HG03439 (cell line): Measurements from ENCODE around the gene OTULIN.

Experiments used
- ATAC-seq: cut with Tn5 transposase; IDR thresholded peaks from one replicate; pipeline ENCODE4 v1.9.1; 2021; ENCODE audit warnings: mild to moderate bottlenecking, moderate library complexity; ENCODE audit not compliant: unreplicated experiment

OTULIN gene

GRCh38 chr5:14667770-14668169, 3.3 kb downstream of the OTULIN start:
- ATAC-seq, result no peak

- ATAC-seq, result no peak
These were observed 3.7 kb downstream of the OTULIN start for GRCh38 chr5:14668181-14668591.

DNA sequence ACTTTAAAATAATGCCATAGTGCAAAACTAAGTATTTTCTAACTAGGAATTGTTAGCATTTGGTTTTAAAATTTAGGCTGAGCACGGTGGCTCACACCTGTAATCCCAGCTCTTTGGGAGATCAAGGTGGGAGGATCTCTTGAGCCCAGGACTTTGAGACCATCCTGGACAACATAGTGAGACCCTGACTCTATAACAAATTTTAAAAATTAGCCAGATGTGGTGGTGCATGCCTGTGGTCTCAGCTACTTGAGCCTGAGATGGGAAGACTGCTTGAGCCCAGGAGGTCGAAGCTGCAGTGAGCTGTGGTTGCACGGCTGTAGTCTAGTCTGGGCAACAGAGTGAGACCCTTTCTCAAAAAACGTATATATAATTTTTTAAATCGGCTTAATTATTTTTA, 4.9 kb downstream of the OTULIN start:
- no peak for ATAC-seq

DNA sequence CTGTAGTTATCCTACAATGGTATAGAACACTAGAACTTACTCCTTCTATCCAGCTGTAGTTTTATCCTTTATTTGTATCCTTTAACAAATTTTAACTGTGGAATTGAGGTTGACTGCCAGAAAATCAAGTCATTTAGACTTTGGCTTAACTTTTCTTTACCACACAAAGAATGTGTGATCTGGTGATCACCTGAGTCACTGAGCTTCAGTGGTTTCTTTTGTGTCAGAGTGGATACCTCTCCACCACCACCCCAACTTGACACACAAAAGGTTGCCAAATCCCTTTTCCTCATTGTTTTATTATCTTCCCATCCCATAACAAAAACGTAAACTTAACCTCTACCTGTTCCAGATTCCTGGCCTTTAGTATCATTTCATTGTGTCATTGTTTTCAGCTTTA, 5.5 kb downstream of the OTULIN start:
- no peak for ATAC-seq

DNA sequence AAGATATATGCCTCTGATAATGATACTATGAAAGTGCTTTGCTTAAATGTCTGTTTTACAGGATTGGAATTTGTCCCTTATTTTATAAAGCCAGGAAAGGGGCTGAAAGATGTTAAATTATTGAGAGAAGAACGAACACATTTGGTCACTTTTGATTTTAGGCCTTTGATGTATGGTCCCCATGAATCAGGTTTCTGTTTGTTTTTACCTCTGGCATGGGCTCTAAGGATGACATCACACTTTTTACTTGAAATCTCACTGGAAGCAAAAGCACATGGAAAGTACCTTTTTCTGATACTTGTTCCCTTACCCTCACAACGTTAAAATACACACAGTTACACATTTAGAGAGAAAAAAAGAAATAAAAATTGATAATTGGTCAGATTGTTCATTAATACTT, 6.9 kb downstream of the OTULIN start:
- ATAC-seq, result no peak

DNA sequence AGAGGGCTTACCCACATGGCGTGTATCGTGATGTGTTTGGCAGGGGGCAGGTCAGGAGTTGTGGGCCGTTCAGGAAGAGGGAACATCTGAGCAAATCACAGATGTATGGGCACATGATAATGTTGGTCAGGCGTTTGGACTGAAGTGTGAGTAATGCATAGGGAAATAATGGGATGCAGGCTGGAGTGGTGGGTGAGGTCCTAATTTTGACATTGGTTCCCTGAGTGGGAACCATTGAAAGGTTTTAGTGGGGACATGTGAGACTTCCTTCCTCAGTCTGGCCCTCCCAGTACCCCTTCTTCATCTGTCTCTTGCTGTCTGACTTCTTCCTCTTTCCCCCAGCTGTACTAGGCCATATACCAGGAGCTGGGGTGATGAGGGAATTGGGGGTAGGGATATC, 7.6 kb downstream of the OTULIN start:
- no peak for ATAC-seq

DNA sequence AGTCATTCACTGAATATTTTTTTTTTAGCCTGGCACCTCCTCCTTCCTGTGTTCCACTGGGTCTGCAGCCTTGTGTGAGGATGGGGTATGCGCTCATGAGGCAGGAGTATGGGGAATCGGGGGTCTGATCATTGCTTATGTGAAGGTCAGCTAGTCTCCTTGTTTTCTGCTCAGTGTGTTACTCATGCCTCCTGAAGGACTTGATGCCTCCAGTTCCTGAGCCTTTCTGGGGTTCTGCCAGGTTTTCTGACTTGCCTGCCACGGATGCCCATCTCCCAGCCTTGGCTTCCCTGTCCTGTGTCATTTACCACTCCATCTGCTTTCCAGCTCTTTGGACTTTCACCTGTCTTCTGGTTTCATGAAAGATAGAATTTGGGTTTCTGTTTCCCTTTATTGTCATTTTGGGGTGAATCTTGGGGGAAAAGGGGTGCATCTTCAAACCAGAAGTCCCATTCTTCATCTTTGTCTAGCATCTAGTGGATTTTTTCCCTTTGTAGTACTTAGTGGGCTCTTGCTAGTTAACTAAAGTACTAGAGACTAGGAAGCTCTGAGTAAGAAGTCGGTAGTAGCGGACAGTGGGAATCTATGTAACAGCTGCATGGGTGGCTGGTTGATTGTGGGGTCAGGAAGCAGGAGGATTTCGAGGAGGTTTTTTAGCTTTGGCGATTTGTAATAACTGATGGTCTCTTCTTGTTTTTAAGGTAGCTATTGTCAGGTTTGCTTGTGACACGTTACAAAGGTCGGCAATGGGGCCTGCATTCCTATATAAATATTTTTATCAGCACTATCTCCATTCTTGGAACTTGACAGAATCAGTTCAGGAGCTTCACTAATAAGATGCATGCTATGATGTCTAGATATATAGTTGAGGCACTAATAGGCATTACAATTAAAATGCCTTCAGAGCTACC, 8.2 kb downstream of the OTULIN start:
- ATAC-seq, result no peak

- ATAC-seq, result no peak
These were observed 8.9 kb downstream of the OTULIN start for GRCh38 chr5:14673443-14673842.

- peak; percentile 2 for ATAC-seq
These were observed 10.7 kb downstream of the OTULIN start for GRCh38 chr5:14674983-14675854.

- ATAC-seq, result peak; percentile 31
These were observed 11.4 kb downstream of the OTULIN start for GRCh38 chr5:14675865-14676300.

DNA sequence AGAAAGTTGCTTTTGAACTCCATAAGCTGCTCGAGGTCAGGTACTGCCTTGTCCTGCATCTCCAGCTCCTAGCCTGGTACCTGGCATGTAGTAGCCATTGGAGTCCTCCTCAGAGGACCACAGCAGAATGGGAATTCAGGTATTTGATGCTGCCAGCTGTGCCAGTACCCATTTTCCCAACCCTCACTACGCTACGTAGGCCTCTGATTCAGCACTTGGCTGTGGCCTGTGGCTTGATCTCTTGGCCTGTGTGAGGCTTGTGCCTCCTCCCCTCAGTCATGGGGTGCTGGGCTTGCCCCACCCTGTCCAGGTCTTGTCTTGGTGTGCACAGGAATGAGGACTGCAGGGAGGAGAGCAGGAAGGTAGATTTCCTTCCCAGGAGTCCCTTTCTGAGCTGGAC, 11.8 kb downstream of the OTULIN start:
- peak; percentile 38 for ATAC-seq

DNA sequence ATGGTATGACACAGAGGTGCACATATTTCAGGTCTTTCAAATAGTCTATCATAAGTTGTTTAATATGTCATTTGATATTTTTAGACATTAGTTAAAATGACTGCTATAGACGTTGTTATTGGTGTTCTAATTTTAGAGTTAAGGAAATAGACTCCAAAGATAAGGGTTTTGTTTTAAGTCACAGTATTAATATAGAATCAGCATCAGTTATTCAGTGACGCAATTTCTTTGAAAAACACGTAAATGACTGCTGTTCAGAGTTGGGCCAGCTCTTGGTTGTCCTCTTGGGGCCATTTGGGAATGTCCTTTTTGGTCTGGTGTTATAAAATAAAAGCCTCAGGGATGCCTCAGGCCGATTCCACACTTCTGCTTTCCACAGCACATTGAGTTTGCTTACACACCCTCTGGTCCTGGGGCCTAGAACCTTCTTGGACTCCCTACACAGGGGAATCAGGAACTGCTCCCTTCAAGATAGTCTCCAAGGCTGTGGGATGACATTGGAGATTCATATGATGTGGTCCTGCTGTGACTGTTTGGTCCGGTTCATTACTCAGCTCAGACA, 14.3 kb downstream of the OTULIN start:
- ATAC-seq, result no peak

GRCh38 chr5:14679595-14679994, 15.1 kb downstream of the OTULIN start:
- ATAC-seq, result no peak

- ATAC-seq, result no peak
These were observed 16.8 kb downstream of the OTULIN start for GRCh38 chr5:14681236-14681752.

DNA sequence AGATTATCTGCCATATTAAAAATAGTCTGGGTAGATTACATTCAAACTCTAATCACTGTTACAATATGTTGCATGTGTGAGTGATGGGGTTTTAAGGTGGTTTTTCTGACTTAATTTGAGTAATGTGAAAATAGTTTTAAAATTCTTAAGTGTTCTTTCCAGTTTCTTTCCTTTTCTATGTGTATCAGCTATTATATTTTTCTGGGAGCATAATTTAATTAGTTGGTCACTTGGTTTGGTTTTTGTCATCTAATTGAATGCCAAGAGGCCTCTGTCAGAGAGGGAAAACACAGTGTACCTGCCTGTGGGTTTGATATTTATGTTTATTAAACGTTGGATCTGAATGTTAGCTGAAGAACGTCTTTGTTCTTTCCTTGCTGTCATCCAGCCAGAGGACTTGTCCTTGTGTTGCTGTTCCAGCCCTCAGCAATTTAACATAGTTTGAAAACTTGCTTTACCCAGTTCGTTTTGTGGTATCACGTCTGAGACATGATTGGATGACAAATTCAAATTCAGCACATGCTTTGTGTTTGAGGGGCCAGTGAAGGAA, 19.5 kb downstream of the OTULIN start:
- ATAC-seq, result no peak

DNA sequence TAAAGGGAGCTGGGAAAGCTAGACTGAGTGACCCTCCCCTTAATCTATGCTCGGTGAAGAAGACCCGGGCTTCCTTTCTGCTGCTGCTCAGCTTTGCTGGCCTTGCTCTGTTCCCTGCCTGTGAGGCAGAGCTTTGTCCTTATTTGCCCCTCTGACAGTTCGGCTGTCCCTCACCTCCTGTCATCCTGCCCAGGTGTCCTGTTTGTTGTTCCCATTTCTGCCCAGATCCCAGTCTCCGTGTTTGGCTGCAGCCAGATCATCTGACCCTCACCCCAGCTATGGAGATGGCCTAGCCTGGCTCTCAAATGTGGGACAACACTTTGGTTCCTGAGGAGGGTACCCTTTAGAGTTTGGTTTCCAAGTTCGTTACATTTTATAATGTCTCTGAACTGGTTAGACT, 20.2 kb downstream of the OTULIN start:
- no peak for ATAC-seq

DNA sequence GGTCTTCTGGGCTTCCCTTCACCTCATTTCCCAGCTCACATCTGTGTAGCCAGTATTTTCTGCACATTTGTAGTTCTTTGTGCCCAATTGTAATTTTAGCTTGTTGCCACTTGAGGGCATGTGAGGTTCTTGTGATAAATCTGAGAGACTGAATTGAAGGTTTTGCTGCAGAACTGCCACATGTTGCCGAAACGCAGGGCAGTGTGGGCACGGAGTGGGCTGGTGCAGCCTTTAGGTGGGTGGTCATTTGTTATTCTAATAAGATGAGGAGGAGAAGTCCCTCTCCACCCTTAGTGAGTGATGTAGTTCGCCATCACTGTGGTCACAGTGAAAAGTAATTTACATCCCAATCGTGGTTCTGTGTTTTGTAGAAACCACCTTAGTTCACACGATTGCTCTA, 21.2 kb downstream of the OTULIN start:
- ATAC-seq, result peak; percentile 94

GRCh38 chr5:14686517-14686916, 22.0 kb downstream of the OTULIN start:
- no peak for ATAC-seq

GRCh38 chr5:14687023-14687665, 22.6 kb downstream of the OTULIN start:
- ATAC-seq, result no peak

DNA sequence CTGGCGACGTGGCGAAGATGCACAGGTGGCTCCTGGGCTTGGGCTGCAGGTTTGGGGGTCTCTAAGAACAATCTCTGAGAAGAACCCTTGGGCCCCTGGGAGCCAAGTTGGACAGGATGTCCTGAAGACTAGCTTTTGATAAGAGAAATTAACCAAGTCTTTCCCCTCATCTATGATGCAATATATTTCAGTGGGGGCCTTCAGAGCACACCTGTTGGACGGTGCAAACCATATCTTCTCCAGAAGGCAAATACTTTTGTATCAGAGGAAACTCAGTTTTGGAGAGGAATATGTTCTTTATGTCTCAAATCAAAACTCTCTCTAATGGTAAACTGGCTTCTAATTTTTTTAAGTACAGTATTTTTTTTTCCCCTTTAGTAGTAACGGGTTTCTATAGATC, 28.6 kb downstream of the OTULIN start:
- ATAC-seq, result no peak
